ENCODE results near the gene HNRNPUL2. TPM values are rescaled to one million over a fixed set of nuclear protein-coding genes. Genes with fewer than 3 reads are reported as not detected.

The HNRNPUL2 gene
- total RNA-seq, 2 experiments from 2014 or later, result 8.3 to 59.2 TPM

- peaks cover 99% of the 10 kb centered on the region for H3K36me3 ChIP-seq (ENCODE audit: insufficient read depth, low read length)
- POLR2A ChIA-PET, result interaction anchor here (0.9 kb wide), 1 partner anchor 44 kb away, joined by 4 read pairs; no protein-coding TSS in a partner anchor
- TSS peak; percentile 66 for BruUV-seq (replicated peaks)
These were observed 14.4 kb downstream of the HNRNPUL2 start for GRCh38 chr11:62712861-62713260.

GRCh38 chr11:62712276-62712812, 14.9 kb downstream of the HNRNPUL2 start:
- intact Hi-C loops (cut with micrococcal nuclease; ENCODE audit: unreplicated experiment), result no loop called here
- H3K36me3 ChIP-seq (ENCODE audit: insufficient read depth, low read length), result peaks cover 99% of the 10 kb centered on the region
- ChIA-PET POLR2A (interaction anchor here (0.9 to 1.0 kb wide), 2 partner anchors 32 to 44 kb away, joined by 3 to 4 read pairs; no protein-coding TSS in a partner anchor), CTCF (ENCODE audit: unreplicated experiment) (no interaction called here)
- peaks cover 40% of the 10 kb centered on the region for H3K4me1 ChIP-seq (ENCODE audit: insufficient read depth, low read length, poor library complexity, severe bottlenecking)
- DNase-seq (ENCODE audit: low spot score), result no peak
- peaks cover 7% of the 10 kb centered on the region; the same call in 1 of the 2 replicates for H3K79me2 ChIP-seq (ENCODE audit: insufficient read depth, low read depth, low read length)
- H2AFZ ChIP-seq (ENCODE audit: low read length), result no peak overlapping the region
- peak overlapping the region; percentile 31 for H3K27ac ChIP-seq (ENCODE audit: low read depth, low read length, poor library complexity, severe bottlenecking)
- no peak overlapping the region for H3K4me3 ChIP-seq (ENCODE audit: low read depth, low read length, poor library complexity, severe bottlenecking)
- BruUV-seq (replicated peaks), result no TSS peak
- no peaks in the 10 kb centered on the region for H3K9me3 ChIP-seq (ENCODE audit: low read length)
- TF ChIP-seq, protein P1, sequence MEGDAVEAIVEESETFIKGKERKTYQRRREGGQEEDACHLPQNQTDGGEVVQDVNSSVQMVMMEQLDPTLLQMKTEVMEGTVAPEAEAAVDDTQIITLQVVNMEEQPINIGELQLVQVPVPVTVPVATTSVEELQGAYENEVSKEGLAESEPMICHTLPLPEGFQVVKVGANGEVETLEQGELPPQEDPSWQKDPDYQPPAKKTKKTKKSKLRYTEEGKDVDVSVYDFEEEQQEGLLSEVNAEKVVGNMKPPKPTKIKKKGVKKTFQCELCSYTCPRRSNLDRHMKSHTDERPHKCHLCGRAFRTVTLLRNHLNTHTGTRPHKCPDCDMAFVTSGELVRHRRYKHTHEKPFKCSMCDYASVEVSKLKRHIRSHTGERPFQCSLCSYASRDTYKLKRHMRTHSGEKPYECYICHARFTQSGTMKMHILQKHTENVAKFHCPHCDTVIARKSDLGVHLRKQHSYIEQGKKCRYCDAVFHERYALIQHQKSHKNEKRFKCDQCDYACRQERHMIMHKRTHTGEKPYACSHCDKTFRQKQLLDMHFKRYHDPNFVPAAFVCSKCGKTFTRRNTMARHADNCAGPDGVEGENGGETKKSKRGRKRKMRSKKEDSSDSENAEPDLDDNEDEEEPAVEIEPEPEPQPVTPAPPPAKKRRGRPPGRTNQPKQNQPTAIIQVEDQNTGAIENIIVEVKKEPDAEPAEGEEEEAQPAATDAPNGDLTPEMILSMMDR (conservative IDR thresholded peaks at IDR 0.05; ENCODE audit: low read length), result no peak
- TF ChIP-seq EZH2phosphoT487 (IDR thresholded peaks at IDR 0.05; ENCODE audit: borderline replicate concordance, low read depth, low read length), result no peak
- H3K4me2 ChIP-seq (ENCODE audit: low read length), result no peak overlapping the region
- no peaks in the 10 kb centered on the region for H4K20me1 ChIP-seq (ENCODE audit: insufficient read depth, low read length)
- no peaks in the 10 kb centered on the region for H3K9me2 ChIP-seq (ENCODE audit: insufficient read depth, low read length)

More at GRCh38 chr11:62712861-62713260, 14.4 kb downstream of the HNRNPUL2 start:
- intact Hi-C loops (cut with micrococcal nuclease; ENCODE audit: unreplicated experiment), result no loop called here
- H3K9me3 ChIP-seq (ENCODE audit: low read length), result no peaks in the 10 kb centered on the region
- TF ChIP-seq, protein P1 (conservative IDR thresholded peaks at IDR 0.05; ENCODE audit: low read length), result no peak
- TF ChIP-seq EZH2phosphoT487 (IDR thresholded peaks at IDR 0.05; ENCODE audit: borderline replicate concordance, low read depth, low read length), result no peak
- no peaks in the 10 kb centered on the region for H3K9me2 ChIP-seq (ENCODE audit: insufficient read depth, low read length)
- H4K20me1 ChIP-seq (ENCODE audit: insufficient read depth, low read length), result no peaks in the 10 kb centered on the region
- H3K27ac ChIP-seq (ENCODE audit: low read depth, low read length, poor library complexity, severe bottlenecking), result peak overlapping the region; percentile 31
- no peak overlapping the region for H3K4me3 ChIP-seq (ENCODE audit: low read depth, low read length, poor library complexity, severe bottlenecking)
- no peak for DNase-seq (ENCODE audit: low spot score)
- peaks cover 7% of the 10 kb centered on the region; the same call in 1 of the 2 replicates for H3K79me2 ChIP-seq (ENCODE audit: insufficient read depth, low read depth, low read length)
- no peak overlapping the region for H2AFZ ChIP-seq (ENCODE audit: low read length)
- H3K4me1 ChIP-seq (ENCODE audit: insufficient read depth, low read length, poor library complexity, severe bottlenecking), result peaks cover 35% of the 10 kb centered on the region
- CTCF ChIA-PET (ENCODE audit: unreplicated experiment), result no interaction called here
- no peak overlapping the region for H3K4me2 ChIP-seq (ENCODE audit: low read length)

- H3K9me3 ChIP-seq (ENCODE audit: low read length), result no peaks in the 10 kb centered on the region
- peak overlapping the region; percentile 65 for H3K4me3 ChIP-seq (ENCODE audit: low read depth, low read length, poor library complexity, severe bottlenecking)
- intact Hi-C loops (cut with micrococcal nuclease; ENCODE audit: unreplicated experiment), result no loop called here
- no peaks in the 10 kb centered on the region for H3K79me2 ChIP-seq (ENCODE audit: insufficient read depth, low read depth, low read length)
- POLR2A ChIA-PET, result interaction anchor here (1.1 kb wide), 1 partner anchor 40 kb away, joined by 3 read pairs; no protein-coding TSS in a partner anchor
- H3K36me3 ChIP-seq (ENCODE audit: insufficient read depth, low read length), result peaks cover 96% of the 10 kb centered on the region
- H2AFZ ChIP-seq (ENCODE audit: low read length), result peak overlapping the region; percentile 44; the same call in 1 of the 2 replicates
- no peaks in the 10 kb centered on the region for H3K9me2 ChIP-seq (ENCODE audit: insufficient read depth, low read length)
- peak overlapping the region; percentile 73 for H3K27ac ChIP-seq (ENCODE audit: low read depth, low read length, poor library complexity, severe bottlenecking)
- H4K20me1 ChIP-seq (ENCODE audit: insufficient read depth, low read length), result no peaks in the 10 kb centered on the region
- H3K4me1 ChIP-seq (ENCODE audit: insufficient read depth, low read length, poor library complexity, severe bottlenecking), result peaks cover 57% of the 10 kb centered on the region
- BruUV-seq (replicated peaks), result no TSS peak
- CTCF ChIA-PET (ENCODE audit: unreplicated experiment), result no interaction called here
- TF ChIP-seq, protein P1 (conservative IDR thresholded peaks at IDR 0.05; ENCODE audit: low read length), result no peak
- no peak for TF ChIP-seq EZH2phosphoT487 (IDR thresholded peaks at IDR 0.05; ENCODE audit: borderline replicate concordance, low read depth, low read length)
- no peak for DNase-seq (ENCODE audit: low spot score)
- H3K4me2 ChIP-seq (ENCODE audit: low read length), result peak overlapping the region; percentile 69
These were observed 17.3 kb downstream of the HNRNPUL2 start for GRCh38 chr11:62710001-62710345.
